ENCODE results near the gene LMTK2.
A peak's percentile ranks its signal among the peaks of the same experiment; 100 is the strongest.

The LMTK2 gene

GRCh38 chr7:98199131-98199530 is 92.5 kb downstream of the LMTK2 start:
- no peak for DNase-seq (ENCODE audit: low read depth)
- TF ChIP-seq CTCF (IDR thresholded peaks at IDR 0.05; ENCODE audit: low read depth, low read length, missing control alignments): no peak
- no peak overlapping the region for H3K4me3 ChIP-seq (ENCODE audit: low read depth, low read length)

- no peak overlapping the region; the same call in 1 of the 2 replicates for H3K4me3 ChIP-seq (ENCODE audit: low read depth, low read length)
- peak; percentile 88 for DNase-seq (ENCODE audit: low read depth)
These were observed 93.7 kb downstream of the LMTK2 start for GRCh38 chr7:98200364-98200763.

GRCh38 chr7:98202367-98203195 is 95.9 kb downstream of the LMTK2 start:
- peak; percentile 98 for DNase-seq (ENCODE audit: low read depth)
- H3K4me3 ChIP-seq (ENCODE audit: low read depth, low read length): peak overlapping the region; percentile 60
- no peak for TF ChIP-seq CTCF (IDR thresholded peaks at IDR 0.05; ENCODE audit: low read depth, low read length, missing control alignments)

More at GRCh38 chr7:98200364-98200763, 93.7 kb downstream of the LMTK2 start:
- no peak for TF ChIP-seq CTCF (IDR thresholded peaks at IDR 0.05; ENCODE audit: low read depth, low read length, missing control alignments)

GRCh38 chr7:98203261-98203963 is 96.8 kb downstream of the LMTK2 start:
- H3K4me3 ChIP-seq (ENCODE audit: low read depth, low read length): peak overlapping the region; percentile 60
- DNase-seq (ENCODE audit: low read depth): no peak
- TF ChIP-seq CTCF (IDR thresholded peaks at IDR 0.05; ENCODE audit: low read depth, low read length, missing control alignments): no peak

- TF ChIP-seq CTCF (IDR thresholded peaks at IDR 0.05; ENCODE audit: low read depth, low read length, missing control alignments): no peak
- peak overlapping the region; percentile 60 for H3K4me3 ChIP-seq (ENCODE audit: low read depth, low read length)
- no peak for DNase-seq (ENCODE audit: low read depth)
These were observed 97.4 kb downstream of the LMTK2 start for GRCh38 chr7:98203964-98204605.

- TF ChIP-seq CTCF (IDR thresholded peaks at IDR 0.05; ENCODE audit: low read depth, low read length, missing control alignments): no peak
- H3K4me3 ChIP-seq (ENCODE audit: low read depth, low read length): no peak overlapping the region; the same call in none of the 2 replicates
- no peak for DNase-seq (ENCODE audit: low read depth)
These were observed 98.0 kb downstream of the LMTK2 start for GRCh38 chr7:98204670-98205069.
